NCI-H345 treated with DMSO at 0.1 percent for 48 hours (cell line): ENCODE measurements around the gene SEC14L1.
"Not testable (repeated sequence)": the region's sequence is repeated elsewhere in the genome, so short reads cannot be mapped to it uniquely, and the experiment has no call there.

Experiments
- DNase-seq: peaks from one replicate; lab custom pipeline; 2025; ENCODE audit not compliant: unreplicated experiment; lab: John Stamatoyannopoulos, UW

Gene SEC14L1

DNA sequence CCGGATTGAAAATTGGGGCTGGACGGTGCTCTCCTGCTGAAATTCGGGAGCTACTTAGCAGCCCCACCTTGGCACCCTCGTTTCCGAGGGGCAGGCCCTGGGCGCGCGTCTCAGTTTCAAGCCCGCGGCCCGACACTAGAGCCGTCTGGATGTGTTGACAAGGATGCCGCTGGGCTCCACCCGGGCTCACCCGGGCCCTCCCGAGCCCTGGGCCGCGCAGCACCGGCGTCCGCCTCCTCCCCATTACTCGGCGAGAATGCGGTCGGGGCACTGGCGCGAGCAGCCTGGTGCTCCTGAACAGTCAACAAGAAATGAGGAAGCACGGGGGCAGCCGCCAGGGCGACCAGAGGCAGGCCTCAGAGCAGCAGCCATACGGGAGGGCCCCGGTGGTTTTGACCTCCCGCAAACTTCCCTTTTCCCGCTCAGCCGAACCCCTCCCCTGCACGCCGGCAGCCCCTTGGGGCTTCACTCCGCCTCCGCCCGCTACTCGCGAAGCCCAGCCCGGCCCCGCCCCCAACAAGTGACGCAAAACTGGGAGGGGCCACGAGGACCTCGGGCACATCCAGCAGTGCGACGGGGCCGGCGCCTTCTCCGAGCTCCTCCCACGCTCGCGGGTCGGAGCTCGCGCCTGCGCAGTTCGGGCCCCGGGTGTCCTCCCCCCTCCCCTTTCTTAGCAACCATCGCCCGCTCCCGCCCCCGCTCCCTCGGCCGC is 447 bp upstream of the SEC14L1 start:
- DNase-seq, result peak; percentile 98

DNA sequence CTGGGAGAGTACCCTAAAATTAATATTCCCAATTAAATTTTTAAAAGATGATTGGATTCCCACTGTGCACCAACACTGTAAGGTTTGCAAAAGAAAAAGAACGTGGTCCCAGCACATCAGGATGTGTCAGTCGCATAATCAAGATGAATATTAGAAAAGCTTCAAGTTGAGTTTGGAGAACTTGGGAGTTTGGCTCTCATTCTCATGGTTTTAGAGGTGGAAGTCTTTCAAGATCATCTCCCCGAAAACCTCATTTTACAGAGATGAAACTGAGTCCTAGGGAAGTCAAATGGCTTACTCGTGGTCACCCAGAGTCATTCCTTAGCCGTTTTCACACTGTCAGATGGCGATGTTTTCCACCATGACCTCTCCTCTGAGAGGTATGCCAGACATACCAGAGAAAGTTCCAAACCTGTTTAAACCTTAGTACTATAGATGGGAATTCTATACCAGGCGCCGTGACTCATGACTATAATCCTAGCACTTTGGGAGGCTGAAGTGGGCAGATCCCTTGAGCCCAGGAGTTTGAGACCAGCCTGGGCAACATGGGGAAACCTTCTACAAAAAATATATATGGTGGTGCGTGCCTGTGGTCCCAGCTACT is 1.2 kb downstream of the SEC14L1 start:
- DNase-seq, result no peak

DNA sequence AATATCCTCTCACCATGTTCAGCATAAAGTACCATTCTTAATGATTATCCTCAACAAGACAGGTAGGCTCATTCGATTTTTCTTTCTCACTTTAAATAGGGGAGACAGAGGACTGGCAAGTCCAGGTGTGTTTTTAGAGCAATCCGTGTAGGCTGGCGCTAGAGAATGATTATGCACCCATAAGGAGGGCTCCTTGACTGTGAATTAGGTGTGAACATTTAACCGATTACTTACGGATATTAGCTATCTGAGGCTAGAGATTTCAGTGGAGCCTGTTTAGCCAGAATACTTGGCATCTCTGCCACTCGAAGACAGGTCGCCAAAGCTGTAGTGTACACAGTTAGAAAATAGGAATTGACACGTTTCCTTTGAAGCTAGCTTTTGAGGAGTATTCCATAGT is 1.9 kb downstream of the SEC14L1 start:
- no peak for DNase-seq

DNA sequence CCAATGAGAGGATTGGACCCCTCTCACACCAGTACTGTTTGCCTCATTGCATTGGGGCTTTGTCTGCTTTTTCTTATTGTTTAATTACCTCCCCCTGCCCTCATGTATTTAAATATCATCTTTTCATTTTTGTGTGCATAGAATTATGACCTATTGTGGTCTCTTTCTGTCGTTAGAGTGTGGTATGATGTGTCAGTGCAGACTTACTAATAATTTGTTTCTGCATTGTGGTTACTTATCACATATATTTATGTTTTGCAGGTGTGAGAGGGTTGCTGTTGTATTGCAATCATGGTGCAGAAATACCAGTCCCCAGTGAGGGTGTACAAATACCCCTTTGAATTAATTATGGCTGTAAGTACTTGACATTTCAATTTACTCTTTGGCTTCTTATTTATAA is 2.5 kb downstream of the SEC14L1 start:
- no peak for DNase-seq

DNA sequence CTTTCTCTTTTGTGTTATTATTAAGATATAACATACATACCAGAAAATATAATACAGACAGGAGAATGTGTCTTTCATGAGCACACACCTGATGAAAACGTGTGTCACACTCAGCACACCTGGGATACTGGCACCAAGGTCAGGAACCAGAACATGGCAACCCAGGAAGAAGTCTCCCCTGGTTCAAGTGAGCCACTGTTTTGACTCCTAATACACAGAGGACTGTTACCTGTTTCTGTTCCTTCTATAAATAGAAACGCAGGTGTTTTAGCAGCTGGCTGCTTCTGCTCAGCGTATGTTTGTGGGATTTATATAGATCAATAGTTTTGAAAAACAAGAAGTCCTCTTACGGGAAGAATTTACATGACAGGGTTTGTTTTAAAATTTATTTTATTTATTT is 3.5 kb downstream of the SEC14L1 start:
- DNase-seq, result peak; percentile 19

DNA sequence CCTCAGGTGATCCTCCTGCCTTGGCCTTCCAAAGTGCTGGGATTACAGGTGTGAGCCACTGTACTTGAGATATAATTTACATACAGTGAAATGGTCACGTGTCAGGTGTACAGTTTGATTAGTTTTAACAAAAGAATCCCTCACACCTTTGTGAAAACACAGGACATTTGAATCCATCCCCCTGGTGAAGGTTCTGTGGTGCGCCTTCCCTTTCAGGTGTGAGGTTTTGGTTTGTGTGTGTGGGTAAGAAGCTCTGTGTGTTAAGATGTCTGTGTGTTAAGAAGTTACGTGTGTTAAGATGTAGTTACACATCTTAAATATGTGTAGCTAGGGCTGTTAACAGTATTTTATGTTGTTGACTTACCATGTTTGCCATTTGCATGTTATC is 4.4 kb downstream of the SEC14L1 start:
- DNase-seq, result no peak

DNA sequence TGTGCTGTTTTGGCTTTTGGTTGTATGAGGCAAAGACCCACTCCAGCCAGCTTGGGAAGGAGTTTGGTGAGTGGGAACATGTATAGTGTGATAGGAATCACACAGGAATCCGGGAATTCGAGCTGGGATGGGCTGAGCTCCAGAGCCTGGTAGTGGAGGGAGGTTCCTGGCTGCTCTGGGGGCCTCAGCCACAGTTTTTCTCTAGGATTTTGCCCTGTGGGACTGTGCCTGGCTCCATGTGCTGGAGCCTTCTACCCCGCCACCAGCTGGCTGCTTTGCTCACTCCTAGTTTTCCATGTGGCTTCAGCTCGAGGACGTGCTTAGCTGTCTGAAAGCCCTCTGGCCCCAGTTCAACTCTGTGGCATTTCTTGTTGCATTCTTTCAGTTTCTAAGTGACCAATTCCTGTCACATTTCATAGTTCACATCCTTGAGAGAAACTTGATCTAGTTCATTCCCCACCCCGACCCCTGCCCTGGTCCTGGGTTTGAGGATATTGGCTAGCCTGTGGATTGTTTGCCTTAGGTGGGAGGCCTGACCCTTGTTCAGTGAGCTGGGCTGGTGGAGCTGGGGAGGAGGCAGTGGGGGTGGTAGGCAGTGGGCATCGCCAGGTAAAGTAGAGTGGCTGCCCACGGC is 5.0 kb downstream of the SEC14L1 start:
- no peak for DNase-seq

DNA sequence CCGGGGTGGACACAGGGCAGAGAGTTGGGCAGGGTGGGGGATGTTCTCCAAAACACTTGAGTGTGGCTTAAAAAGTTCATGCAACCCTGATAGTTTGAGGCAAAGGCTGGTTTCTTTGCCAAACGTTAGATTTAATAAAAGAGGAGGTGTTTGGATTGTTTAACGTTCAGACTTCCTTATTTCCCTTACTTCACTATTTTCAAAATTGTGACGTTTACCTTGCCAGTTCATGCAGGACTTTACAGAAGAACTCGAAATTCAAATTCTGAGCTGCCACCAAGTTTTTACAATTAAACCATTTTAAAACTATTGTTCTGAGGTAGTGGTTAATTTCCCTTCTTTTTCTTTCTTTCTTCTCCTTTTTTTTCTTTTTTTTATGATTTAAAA is 5.5 kb downstream of the SEC14L1 start:
- no peak for DNase-seq

DNA sequence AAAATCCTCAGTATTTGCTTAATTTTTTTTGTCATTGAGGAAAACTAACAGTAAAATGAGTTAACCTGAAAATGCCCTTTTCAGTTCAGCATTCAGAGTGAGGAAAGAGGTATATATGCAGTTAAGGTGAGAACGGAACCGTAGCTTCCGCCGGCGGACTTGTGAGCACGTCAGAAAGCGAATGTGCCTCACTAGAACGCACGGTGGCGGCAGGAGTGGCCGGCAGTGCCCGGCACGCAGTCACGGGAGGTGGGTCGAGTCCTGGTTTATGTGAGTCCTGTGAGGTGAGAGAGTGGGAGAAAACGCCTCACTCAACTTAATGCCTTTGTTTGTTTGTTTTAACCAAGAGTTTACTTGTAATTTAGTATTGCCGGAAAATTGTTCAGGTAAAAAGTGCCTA is 6.1 kb downstream of the SEC14L1 start:
- DNase-seq, result no peak

DNA sequence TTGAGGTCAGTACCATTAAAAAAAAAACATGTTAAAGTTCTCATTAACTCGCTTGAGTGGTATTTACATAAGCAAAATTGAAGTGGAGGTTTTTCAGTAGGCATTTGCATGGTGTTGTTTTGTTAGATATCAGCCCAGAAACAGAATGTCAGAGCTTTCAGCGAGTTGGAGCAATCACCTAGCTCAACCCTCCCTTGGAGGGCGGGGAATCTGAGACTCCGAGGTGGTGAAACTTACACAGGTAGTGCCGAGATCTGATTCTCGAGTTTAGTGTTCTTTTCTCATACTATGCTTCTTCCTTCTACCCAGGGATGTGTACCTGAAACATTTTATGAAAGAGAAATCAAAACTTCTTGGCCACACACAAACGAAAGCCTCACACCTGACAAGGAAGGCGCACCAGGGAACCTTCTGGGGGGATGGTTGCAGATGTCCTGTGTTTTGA is 6.6 kb downstream of the SEC14L1 start:
- DNase-seq, result no peak

DNA sequence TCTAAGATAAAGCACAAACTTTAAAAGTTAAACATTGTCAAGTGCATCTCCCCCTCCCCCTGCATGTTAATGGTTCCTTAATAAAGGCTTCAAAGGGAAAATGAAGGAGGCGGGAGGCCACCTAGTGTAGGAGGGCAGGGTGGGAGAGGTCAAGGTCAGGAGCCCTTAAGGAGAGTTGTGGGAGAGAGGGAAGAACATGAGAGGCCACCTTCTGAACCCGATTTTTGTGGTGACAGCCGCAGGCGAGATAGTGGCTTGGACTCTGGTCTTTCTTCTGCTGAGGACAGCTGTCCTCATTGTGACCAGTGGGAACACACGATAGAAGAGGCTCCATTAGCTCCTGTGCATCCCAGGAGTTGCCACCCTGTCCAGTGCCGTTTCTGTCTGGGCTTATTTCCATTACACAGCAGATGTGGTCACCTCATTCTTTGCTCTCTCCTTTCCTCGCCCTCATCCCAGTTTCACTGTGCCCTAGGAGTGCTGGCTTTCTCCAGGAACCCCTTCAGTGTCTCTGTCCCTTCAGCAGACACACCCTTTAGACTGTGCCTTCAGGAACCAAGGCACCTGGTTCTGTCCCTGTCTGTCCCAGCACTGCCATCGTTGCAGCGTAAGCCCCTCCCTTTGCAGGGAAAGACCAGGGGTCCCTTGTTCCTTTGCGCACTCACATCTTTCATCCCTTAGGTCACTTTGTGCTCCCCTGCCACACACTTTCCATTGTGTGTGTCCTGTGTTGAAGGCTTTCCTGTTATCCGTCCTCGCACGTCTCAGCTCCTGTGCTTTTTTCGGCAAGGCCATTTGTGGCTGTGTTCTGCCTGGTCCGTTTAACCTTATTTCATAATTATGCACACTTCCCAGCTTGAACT is 7.5 kb downstream of the SEC14L1 start:
- DNase-seq, result no peak

DNA sequence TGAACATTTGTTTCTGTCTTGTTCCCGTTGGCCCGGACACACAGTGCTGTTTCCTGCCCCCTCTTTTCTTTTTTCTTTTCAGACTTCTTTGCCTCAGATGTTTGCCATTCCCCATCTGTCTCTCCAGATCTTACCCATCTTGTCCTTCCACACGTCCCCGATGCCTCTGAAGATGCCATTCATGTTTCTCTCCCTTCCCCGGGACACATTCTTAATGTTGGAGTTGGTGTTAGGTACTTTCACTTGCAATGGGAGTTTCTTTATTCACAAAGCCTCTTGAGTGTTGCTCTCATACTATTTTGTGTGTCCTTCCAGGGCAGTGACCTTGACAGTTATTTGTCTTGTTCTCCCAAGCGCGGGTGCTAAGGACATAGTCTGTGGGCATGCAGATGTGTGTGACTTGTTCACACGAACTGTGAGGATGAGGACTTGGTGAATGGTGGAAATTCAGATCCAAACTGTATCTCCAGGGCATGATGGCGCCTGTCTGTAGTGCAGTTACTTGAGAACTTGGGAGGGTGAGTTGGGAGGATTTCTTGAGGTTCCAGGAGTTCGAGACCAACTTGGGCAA is 8.3 kb downstream of the SEC14L1 start:
- DNase-seq, result no peak

DNA sequence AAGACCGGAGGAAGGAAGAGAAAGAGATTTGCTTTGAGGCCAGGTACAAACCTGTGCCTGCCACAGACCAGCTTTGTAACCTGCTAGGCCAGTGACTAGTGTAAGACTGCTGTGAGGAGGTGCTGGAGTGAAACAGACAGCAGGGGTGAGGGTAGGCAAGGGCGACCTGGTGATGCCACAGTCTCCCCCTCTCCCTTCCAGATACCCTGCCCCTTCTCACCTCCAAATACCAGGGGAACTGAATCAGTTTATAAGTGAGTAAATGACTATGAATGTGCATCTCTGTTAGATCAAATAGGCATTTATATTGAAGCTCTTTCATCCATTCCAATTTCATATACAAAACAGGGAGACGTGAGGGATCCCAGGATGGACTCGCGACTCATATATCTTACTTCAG is 9.4 kb downstream of the SEC14L1 start:
- no peak for DNase-seq

DNA sequence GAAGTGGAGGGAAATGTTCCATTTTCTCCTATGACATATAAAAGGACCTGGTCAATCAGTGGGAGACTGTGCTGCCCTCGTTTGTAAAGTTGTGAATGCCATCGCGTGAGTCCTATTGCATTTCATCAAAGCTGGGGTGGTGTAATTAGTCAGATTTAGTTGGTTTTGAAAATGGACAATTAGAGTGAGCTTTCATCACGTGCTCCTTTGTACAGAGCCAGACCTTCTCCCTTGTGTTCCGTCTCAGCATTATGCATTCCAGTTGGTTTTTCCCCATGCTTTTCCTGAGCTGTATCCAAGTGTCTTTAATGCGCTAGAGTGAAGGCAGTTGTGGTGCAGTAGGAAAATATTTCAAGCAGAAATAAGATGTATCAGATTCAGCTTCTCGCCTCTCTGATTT is 10.4 kb downstream of the SEC14L1 start:
- DNase-seq, result no peak

DNA sequence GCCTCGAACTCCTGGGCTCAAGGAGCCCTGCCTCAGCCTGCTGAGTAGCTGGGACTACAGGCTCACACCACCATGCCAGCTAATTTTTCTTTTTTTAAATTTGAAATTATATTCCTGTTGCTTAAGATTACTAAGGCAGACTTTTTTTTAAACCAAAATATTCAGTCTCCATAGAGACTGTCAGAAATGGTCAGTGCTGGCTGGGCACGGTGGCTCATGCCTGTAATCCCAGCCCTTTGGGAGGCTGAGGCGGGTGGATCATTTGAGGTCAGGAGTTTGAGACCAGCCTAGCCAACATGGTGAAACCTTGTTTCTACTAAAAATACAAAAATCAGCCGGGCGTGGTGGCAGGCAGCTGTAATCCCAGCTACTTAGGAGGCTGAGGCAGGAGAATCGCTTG is 11.3 kb downstream of the SEC14L1 start:
- not testable (repeated sequence) for DNase-seq

DNA sequence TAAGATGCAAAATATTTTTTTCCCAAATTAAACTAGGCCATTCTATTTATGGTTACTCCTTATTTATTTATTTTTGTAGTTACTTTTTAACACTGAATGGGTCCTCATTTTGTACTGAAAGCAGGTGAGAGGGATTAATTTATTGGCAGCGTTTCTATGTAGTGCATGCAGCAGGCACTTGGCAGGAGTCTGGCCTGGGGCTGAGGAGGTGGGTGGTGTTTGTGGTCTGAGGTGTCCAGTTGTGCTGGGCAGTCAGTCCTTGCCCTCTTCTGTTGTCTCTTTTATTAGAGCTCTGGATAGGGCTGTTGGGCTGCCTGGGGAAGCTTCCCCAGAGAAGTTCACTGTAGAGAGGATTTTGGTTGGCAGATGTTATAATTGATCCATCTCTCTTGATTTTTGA is 12.7 kb downstream of the SEC14L1 start:
- DNase-seq, result no peak

DNA sequence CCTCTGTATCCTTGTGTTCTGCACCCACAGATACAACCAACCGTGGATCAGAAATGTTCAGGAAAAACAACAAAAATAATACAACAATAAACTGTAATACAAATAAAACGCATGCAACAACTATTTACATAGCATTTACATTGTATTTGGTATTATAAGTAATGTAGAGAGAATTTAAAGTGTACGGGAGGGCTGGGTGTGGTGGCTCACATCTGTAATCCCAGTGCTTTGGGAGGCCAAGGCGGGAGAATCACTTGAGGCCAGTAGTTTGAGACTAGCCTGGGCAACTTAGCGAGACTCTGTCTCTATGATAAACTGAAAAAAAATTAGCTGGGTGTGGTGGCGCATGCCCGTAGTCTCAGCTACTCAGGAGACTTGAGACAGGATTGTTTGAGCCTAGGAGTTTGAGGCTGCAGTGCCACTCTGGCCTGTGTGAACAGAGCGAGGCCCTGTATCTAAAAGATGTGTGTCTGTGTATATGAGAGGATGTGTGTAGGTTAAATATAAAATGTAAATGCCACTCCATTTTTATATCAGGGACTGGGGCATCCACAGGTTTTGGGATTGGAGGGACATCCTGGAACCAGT is 13.3 kb downstream of the SEC14L1 start:
- DNase-seq, result no peak

DNA sequence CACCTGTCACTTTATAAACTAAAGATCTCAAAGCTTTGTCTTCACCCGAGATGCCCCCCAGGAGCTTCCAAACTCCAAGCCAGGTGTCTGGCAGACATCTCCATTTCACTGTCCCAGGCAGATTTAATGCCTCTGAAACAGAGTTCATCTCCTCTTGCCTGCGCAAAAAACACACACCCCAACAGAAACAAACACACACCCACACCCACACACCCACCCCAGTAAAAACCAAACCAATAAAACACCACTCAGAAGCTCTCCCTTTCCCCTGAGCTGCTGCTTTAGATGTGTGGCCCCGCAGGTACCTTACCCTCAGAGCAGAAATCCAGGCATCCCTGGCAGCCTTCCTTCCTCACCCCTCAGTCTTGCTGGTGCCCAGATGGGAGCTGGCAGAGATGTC is 14.4 kb downstream of the SEC14L1 start:
- no peak for DNase-seq

DNA sequence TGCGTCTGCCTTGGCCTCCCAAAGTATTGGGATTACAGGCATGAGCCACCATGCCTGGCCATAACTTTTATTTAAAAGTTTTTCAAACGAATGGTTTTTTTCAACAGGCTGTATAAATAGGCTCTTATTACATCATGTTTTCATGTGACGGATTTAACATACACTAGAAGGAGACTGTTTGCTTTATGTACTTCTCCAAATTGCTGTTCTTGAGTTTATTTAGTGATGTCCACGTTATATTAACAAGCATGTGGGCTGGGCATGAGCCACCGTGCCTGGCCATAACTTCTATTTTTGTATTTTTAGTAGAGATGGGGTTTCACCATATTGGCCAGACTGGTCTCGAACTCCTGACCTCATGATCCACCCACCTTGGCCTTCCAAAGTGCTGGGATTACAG is 17.0 kb downstream of the SEC14L1 start:
- not testable (repeated sequence) for DNase-seq

DNA sequence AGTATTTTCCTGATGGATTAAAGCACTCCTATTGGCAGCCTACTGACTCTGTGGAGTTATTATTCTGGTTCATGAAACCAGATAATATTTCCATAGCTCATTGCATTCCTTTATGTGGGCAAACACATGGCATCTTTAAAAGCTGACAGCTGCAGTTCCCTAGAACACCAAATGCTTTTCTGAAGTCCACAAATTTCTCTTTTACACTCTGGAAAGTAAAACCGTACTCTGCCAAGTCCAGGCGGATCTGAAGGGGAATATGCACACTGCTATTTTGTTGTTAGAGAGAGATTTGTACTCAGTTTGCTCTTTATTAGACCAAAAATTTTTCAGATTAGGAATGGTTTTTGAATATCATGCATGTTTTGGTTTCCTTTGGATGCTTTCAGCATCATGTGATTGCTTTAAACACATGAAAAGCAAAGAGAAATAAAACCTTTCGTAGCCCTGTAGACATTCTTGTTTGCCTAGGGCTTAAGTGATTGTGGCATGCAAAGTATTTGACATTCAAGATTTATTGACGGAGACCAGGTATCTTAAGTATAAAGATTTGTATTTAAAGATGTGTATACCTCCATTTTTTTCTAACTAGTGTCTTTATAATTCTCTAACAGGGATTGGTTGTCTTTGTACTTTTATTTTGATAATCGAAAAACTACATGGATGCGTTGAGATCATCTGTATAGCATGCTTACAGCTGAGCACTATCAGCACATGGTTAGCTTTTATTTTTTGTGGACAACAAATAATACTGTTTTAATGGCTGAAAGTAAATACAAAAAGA is 19.5 kb downstream of the SEC14L1 start:
- DNase-seq, result peak; percentile 77
